K562 (cell line): ENCODE results near the gene FLII. TPM values are rescaled to one million over a fixed set of nuclear protein-coding genes. Genes with fewer than 3 reads are reported as not detected.

Experiments
- BACH1 ChIP-seq: fragments of 200-800 bp; sonication (Bioruptor generic); IDR thresholded peaks from 2 replicates; pipeline ENCODE4 v1.6.1; 2016; ENCODE audit warnings: missing genetic modification characterization, missing compliant biosample characterization
- CBX2 ChIP-seq: fragments of 200-600 bp; sonication (generic); IDR thresholded peaks from one replicate; pipeline ENCODE4 v1.6.1; 2012; ENCODE audit warnings: mild to moderate bottlenecking, low read length, inconsistent platforms; ENCODE audit not compliant: insufficient read depth, poor library complexity, severe bottlenecking
- CCNT2 ChIP-seq: IDR thresholded peaks from 2 replicates; pipeline ENCODE4 v1.6.1; 2011; ENCODE audit warnings: borderline replicate concordance, low read depth, mild to moderate bottlenecking, moderate library complexity, mixed read lengths, low read length; ENCODE audit not compliant: insufficient read length; ENCODE audit errors: extremely low read depth
- CREM ChIP-seq: IDR thresholded peaks from 2 replicates; pipeline ENCODE4 v1.6.1; 2014; ENCODE audit warnings: antibody characterized with exemption, low read depth
- E2F5 ChIP-seq: sonication (generic); formaldehyde crosslinking; IDR thresholded peaks from 2 replicates; pipeline ENCODE4 v1.8.0; 2022; ENCODE audit warnings: mild to moderate bottlenecking, missing genetic modification reagents
- EWSR1 ChIP-seq: fragments of 450-650 bp; IDR thresholded peaks from 2 replicates; pipeline ENCODE4 v1.6.1; 2018; ENCODE audit warnings: borderline replicate concordance, mild to moderate bottlenecking, low read depth, moderate library complexity; ENCODE audit not compliant: partially characterized antibody
- GTF2E2 ChIP-seq: fragments of 200-800 bp; sonication (Bioruptor generic); IDR thresholded peaks from 2 replicates; pipeline ENCODE4 v1.6.1; 2016; ENCODE audit warnings: missing genetic modification characterization, missing compliant biosample characterization
- HDGF ChIP-seq: fragments of 450-650 bp; IDR thresholded peaks from 2 replicates; pipeline ENCODE4 v1.6.1; 2016
- KAT2B ChIP-seq: IDR thresholded peaks from one replicate; pipeline ENCODE4 v1.6.1; 2012; ENCODE audit warnings: low read depth, mild to moderate bottlenecking, control low read depth, inconsistent platforms, low read length, moderate library complexity
- KAT7 ChIP-seq: sonication (generic); formaldehyde crosslinking; IDR thresholded peaks from 2 replicates; pipeline ENCODE4 v1.8.0; 2022; ENCODE audit warnings: missing genetic modification reagents, mild to moderate bottlenecking, borderline replicate concordance
- KLF10 ChIP-seq: fragments of 250-450 bp; sonication (Bioruptor Pico); IDR thresholded peaks from 2 replicates; pipeline ENCODE4 v1.6.1; 2021; ENCODE audit warnings: matching md5 sums
- MECOM ChIP-seq: fragments of 250-450 bp; sonication (Bioruptor Pico); IDR thresholded peaks from 2 replicates; pipeline ENCODE4 v1.8.0; 2022; ENCODE audit warnings: inconsistent platforms
- NFIC ChIP-seq: fragments of 450-650 bp; IDR thresholded peaks from 2 replicates; pipeline ENCODE4 v1.6.1; 2017; ENCODE audit warnings: mild to moderate bottlenecking, inconsistent platforms
- PHB ChIP-seq: fragments of 250-450 bp; sonication (Bioruptor Pico); IDR thresholded peaks from 2 replicates; pipeline ENCODE4 v1.5.0; 2021
- PKNOX1 ChIP-seq: fragments of 450-650 bp; IDR thresholded peaks from 2 replicates; pipeline ENCODE4 v1.6.1; 2016
- POLR2AphosphoS5 ChIP-seq: IDR thresholded peaks from 2 replicates; pipeline ENCODE4 v1.6.1; 2011; ENCODE audit warnings: mild to moderate bottlenecking, low read depth, low read length, moderate library complexity; ENCODE audit not compliant: control insufficient read depth, insufficient read depth
- POLR2G ChIP-seq: fragments of 200-400 bp; formaldehyde crosslinking; IDR thresholded peaks from 2 replicates; pipeline ENCODE4 v1.6.1; 2017; ENCODE audit warnings: low read depth, mild to moderate bottlenecking, antibody characterized with exemption, low read length, moderate library complexity
- POLR3G ChIP-seq: IDR thresholded peaks from 2 replicates; pipeline ENCODE4 v1.6.1; 2011; ENCODE audit not compliant: insufficient read length, insufficient replicate concordance; ENCODE audit errors: extremely low read depth
- RBFOX2 ChIP-seq: fragments of 200-400 bp; formaldehyde crosslinking; IDR thresholded peaks from 2 replicates; pipeline ENCODE4 v1.6.1; 2017; ENCODE audit warnings: low read depth, mild to moderate bottlenecking, low read length, moderate library complexity
- SIN3B ChIP-seq: fragments of 450-650 bp; IDR thresholded peaks from 2 replicates; pipeline ENCODE4 v1.6.1; 2017; ENCODE audit warnings: low read depth, mild to moderate bottlenecking, moderate library complexity
- SIRT6 ChIP-seq: IDR thresholded peaks from one replicate; pipeline ENCODE4 v1.6.1; 2012; ENCODE audit warnings: low read depth, mild to moderate bottlenecking, control low read depth, inconsistent platforms, low read length, moderate library complexity
- SRF ChIP-seq, 2 experiments: fragments of 250-450, 450-650 bp in 1 of 2; sonication (Bioruptor Pico) in 1 of 2; sonication (generic) in 1 of 2; formaldehyde crosslinking; IDR thresholded peaks; 2 replicates each; pipeline versions ENCODE4 v1.5.0 to v1.5.1; 2020 to 2022; ENCODE audit warnings: mild to moderate bottlenecking in 1 of 2, missing genetic modification reagents in 1 of 2
- TGIF2 ChIP-seq: sonication (generic); formaldehyde crosslinking; IDR thresholded peaks from 2 replicates; pipeline ENCODE4 v1.8.1; 2022; ENCODE audit warnings: mild to moderate bottlenecking, missing genetic modification reagents, moderate library complexity
- ZNF551 ChIP-seq: fragments of 250-450 bp; sonication (Bioruptor Pico); IDR thresholded peaks from 2 replicates; pipeline ENCODE4 v1.5.0; 2021; ENCODE audit warnings: mild to moderate bottlenecking, moderate library complexity
- ZNF589 ChIP-seq: fragments of 200-800 bp; sonication (Bioruptor generic); IDR thresholded peaks from 2 replicates; pipeline ENCODE4 v1.6.1; 2016; ENCODE audit warnings: low read depth, missing genetic modification characterization, missing compliant biosample characterization
- ZNF764 ChIP-seq: fragments of 250-450 bp; sonication (Bioruptor Pico); IDR thresholded peaks from 2 replicates; pipeline ENCODE4 v1.4.0; 2020; ENCODE audit warnings: low read depth, mild to moderate bottlenecking, moderate library complexity
- polyA plus RNA-seq, 8 experiments: library from polyadenylated mRNA; depleted of rRNA in 4 of 8; stranded (reverse) in 5 of 8; unstranded in 3 of 8; fragments of >200 nt; fragmentation: Nextera tagmentation in 2 of 8; fragmentation: Illumina TruSeq in 1 of 8; extraction: Ambion mirVana in 2 of 8; extraction: Trizol in 1 of 8; gene quantifications; 2 replicates each; pipeline versions ENCODE4 v1.2.1 to v1.2.3, GENCODE V29; 2011 to 2014; ENCODE audit warnings: inconsistent platforms in 1 of 8, missing spikeins in 1 of 8
- total RNA-seq, 7 experiments: library from RNA; depleted of rRNA in 6 of 7; stranded (reverse); fragments of >200 nt in 6 of 7; fragmentation: Illumina TruSeq in 2 of 7; extraction: Trizol in 2 of 7; gene quantifications; 2 replicates each; pipeline versions ENCODE4 v1.2.1 to v1.2.3, GENCODE V29; 2011 to 2021; ENCODE audit warnings: low replicate concordance in 1 of 7
- TF ChIP-seq, protein P1 (sequence below): sonication (generic); formaldehyde crosslinking; IDR thresholded peaks from 2 replicates; pipeline ENCODE4 v1.8.1; 2023; ENCODE audit warnings: mild to moderate bottlenecking, missing genetic modification reagents, moderate library complexity

The FLII gene
- total and polyA plus RNA-seq, 9 of the 15 experiments (the other 6 are each of a cell fraction or from before 2014, with no cell fraction given) = 11.7 to 126 (median 82.5) TPM

DNA sequence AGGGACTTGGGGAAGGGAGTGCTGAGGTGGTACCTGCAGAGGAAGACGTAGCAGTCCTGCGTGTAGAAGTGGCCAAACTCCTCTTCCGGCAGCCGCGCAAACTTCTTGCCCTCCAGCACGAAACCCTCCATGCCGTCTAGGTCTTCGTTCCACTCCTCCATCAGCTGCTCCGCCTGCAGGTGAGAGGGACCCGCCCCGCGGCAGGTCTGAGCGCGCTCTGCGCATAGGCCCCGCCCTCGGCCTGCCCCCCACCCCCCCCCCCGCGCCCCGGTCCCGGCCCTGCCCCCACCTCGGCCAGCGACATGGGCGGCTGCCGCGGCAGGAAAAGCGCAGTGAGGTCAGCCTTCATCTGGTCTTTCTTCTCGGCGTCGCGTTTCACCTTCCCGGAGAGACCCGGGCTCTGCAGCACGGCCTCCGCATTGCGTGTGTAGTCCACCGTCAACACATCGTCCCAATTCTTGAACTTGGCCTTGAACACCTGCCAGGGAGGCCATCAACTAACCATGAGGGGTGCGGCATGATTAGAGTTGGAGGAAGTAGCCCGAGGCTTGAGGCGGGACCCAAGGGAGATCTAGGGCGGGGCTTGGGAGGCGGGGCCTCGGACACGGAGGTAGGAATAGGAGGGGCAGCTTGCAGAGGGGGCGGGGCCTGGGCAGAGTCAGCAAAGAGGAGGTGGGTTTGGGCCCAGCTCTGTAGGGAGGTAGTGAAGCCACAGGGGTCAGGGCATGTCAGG lies 11.5 kb downstream of the FLII start (continued):
- TF ChIP-seq POLR3G = no peak
- TF ChIP-seq BACH1 = no peak
- TF ChIP-seq SIRT6 = no peak
- TF ChIP-seq HDGF = peak; percentile 26; the same call in 1 of the 2 replicates
- TF ChIP-seq, protein P1, sequence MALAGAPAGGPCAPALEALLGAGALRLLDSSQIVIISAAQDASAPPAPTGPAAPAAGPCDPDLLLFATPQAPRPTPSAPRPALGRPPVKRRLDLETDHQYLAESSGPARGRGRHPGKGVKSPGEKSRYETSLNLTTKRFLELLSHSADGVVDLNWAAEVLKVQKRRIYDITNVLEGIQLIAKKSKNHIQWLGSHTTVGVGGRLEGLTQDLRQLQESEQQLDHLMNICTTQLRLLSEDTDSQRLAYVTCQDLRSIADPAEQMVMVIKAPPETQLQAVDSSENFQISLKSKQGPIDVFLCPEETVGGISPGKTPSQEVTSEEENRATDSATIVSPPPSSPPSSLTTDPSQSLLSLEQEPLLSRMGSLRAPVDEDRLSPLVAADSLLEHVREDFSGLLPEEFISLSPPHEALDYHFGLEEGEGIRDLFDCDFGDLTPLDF = no peak
- no peak for TF ChIP-seq ZNF764 (CRISPR knock-in tag)
- peak; percentile 51 for TF ChIP-seq RBFOX2
- TF ChIP-seq E2F5 (CRISPR knock-in tag) = no peak
- peak in 1 of 2 experiments; percentile 33; a peak in 1 of 4 replicates for TF ChIP-seq SRF (CRISPR knock-in tag; IDR thresholded peaks at IDR 0.05)
- peak; percentile 58 for TF ChIP-seq POLR2G
- no peak for TF ChIP-seq CCNT2
- no peak for TF ChIP-seq SIN3B
- no peak for TF ChIP-seq KAT7 (CRISPR knock-in tag)
- TF ChIP-seq GTF2E2 (tag) = no peak
- no peak for TF ChIP-seq CREM
- 0 out of 2 replicates have a peak, but pooled peaks have one; percentile 14 for TF ChIP-seq POLR2AphosphoS5
- no peak for TF ChIP-seq KLF10
- no peak for TF ChIP-seq CBX2
- no peak for TF ChIP-seq ZNF551
- no peak for TF ChIP-seq PHB (CRISPR knock-in tag)
- no peak for TF ChIP-seq TGIF2
- no peak for TF ChIP-seq MECOM (CRISPR knock-in tag)
- no peak for TF ChIP-seq EWSR1
- TF ChIP-seq NFIC = peak; percentile 54
- peak; percentile 68 for TF ChIP-seq PKNOX1
- TF ChIP-seq ZNF589 (CRISPR knock-in tag) = no peak
- TF ChIP-seq KAT2B = no peak
